ENCODE data around the gene HK1.

GRCh38 chr10:69422676-69423075, 144.4 kb downstream of the HK1 start:
- TF ChIP-seq CTCF (IDR thresholded peaks at IDR 0.05; ENCODE audit: insufficient read depth, low read depth, low read length): no peak
- no peak for TF ChIP-seq EZH2 (IDR thresholded peaks at IDR 0.05; ENCODE audit: insufficient read depth, low read length)

Data from astrocyte (in vitro differentiated cells and primary cell).